Measurements from ENCODE around the gene VDAC1. TPM values are rescaled to one million over a fixed set of nuclear protein-coding genes. Genes with fewer than 3 reads are reported as not detected.
A peak's percentile ranks its signal among the peaks of the same experiment; 100 is the strongest.
"Not testable (repeated sequence)": the region's sequence is repeated elsewhere in the genome, so short reads cannot be mapped to it uniquely, and the experiment has no call there.

The VDAC1 gene
- total RNA-seq, 1 experiment from 2014 or later: 303 TPM

DNA sequence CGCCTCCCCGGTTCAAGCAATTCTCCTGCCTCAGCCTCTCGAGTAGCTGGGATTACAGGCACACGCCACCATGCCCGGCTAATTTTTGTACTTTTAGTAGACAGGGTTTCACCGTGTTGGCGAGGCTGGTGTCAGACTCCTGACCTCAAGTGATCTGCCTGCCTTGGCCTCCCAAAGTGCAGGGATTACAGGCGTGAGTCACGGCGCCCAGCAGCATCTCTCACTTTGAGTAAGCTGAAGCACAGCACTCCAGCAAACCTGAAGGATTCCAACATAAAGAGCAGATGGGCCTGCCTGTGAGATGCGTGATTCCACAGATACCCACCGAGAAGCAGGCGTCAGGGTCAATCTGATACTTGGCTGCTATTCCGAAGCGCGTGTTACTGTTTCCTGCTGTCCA, 29.2 kb downstream of the VDAC1 start:
- not testable (repeated sequence) for H3K9me3 ChIP-seq (ENCODE audit: low read length); H3K4me1 ChIP-seq (ENCODE audit: low read length); DNase-seq; H3K4me3 ChIP-seq (ENCODE audit: low read length); H3K27me3 ChIP-seq (ENCODE audit: low read length); H3K9me2 ChIP-seq (replicated peaks; ENCODE audit: insufficient read depth, low read length); H3K9ac ChIP-seq (ENCODE audit: low read length); H3K27ac ChIP-seq (ENCODE audit: low read length); H2AFZ ChIP-seq (ENCODE audit: low read length); H3K4me2 ChIP-seq (ENCODE audit: low read depth, low read length, poor library complexity, severe bottlenecking)
- Histone ChIP-seq H3K79me2 (ENCODE audit: low read length) (peaks cover 26% of the 10 kb centered on the region), H4K20me1 (ENCODE audit: insufficient read depth, low read depth, low read length) (peaks cover 11% of the 10 kb centered on the region), H3K36me3 (ENCODE audit: insufficient read depth, low read length) (peaks cover 52% of the 10 kb centered on the region)

DNA sequence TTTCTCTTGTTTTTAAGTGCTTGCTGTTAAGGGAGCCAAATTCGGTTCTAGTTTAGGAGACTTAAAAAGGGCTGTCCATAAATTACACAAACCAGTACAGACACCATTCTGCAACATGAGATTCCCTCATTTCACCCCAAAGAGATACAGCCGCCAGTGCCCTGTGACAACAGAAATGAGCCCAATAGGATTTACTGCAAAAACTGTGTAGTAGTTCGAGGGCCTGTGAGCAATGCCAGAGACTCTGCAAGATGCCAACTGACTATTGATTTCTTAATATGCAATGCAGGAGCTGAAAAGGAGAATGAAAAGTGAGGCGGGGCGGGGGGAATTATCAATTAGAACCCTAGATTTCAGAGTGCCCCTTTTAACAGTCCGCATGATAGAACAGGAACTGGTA, 30.6 kb downstream of the VDAC1 start:
- H3K27ac ChIP-seq (ENCODE audit: low read length): no peak overlapping the region
- no peak overlapping the region for H3K4me3 ChIP-seq (ENCODE audit: low read length)
- H3K79me2 ChIP-seq (ENCODE audit: low read length): peaks cover 18% of the 10 kb centered on the region
- no peaks in the 10 kb centered on the region for H3K9me2 ChIP-seq (replicated peaks; ENCODE audit: insufficient read depth, low read length)
- no peak overlapping the region for H3K4me2 ChIP-seq (ENCODE audit: low read depth, low read length, poor library complexity, severe bottlenecking)
- H3K27me3 ChIP-seq (ENCODE audit: low read length): no peaks in the 10 kb centered on the region
- H3K36me3 ChIP-seq (ENCODE audit: insufficient read depth, low read length): peaks cover 44% of the 10 kb centered on the region
- H3K9me3 ChIP-seq (ENCODE audit: low read length): no peaks in the 10 kb centered on the region
- H4K20me1 ChIP-seq (ENCODE audit: insufficient read depth, low read depth, low read length): peaks cover 4% of the 10 kb centered on the region; the same call in 1 of the 2 replicates
- no peak overlapping the region for H3K9ac ChIP-seq (ENCODE audit: low read length)
- no peak for DNase-seq
- peaks cover 23% of the 10 kb centered on the region for H3K4me1 ChIP-seq (ENCODE audit: low read length)
- H2AFZ ChIP-seq (ENCODE audit: low read length): no peak overlapping the region

DNA sequence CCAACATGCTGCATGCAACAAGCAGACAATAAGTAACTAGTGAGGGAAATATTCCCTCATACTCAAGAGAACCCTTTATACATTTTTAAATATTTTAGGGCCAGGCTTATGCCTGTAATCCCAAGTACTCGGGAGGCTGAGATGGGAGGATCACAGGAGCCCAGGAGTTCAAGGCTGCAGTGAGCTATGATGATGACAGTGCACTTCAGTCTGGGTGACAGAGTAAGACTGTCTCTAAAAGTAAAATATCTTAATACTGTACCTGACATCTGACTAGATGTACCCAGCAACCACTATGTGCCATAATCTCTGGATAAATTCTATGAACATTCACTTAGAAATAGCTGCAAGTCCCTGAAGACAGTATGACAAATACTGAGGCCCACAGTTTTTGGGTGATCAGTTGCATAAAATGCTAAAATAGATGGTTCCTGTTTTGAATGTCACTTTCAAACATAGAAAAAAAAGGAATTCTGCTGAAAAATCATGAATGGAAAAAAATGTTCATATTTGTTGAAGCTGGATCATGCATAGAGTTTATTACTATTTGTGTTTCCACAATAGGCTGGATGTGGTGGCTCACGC, 34.4 kb downstream of the VDAC1 start:
- H3K4me2 ChIP-seq (ENCODE audit: low read depth, low read length, poor library complexity, severe bottlenecking): peak overlapping the region; percentile 73

DNA sequence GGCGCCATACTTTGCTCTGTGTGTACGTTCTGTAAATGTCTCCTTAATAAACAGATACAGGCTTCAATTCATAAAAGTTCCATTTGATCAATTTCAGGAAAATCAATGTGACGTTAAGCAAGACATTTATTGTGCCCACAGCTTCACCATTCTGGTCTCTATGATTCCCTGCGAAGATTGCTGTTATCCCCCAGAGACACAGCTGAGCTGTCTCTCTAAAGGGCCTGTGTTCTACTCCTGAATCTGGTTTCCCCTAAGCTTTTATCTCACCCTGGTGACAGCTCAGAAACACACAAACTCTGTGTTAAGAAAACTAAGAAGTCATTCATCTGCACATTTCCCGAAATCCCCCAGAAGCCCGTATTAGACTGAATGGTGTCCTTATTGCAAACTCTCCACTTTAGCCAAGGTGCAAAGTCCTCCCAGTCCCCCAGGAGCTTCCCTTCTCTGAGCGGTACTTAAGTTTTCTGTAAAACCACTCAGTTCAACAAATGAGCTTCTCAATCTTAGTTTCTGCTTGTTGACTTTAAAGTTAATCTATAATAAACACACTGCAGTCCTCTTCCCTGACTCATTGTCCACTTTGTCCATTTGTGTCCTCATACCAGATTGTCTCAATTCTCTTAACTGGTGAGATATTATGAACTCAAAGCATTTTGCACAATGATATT, 35.0 kb downstream of the VDAC1 start:
- H3K27ac ChIP-seq (ENCODE audit: low read length): peak overlapping the region; percentile 64
- no peaks in the 10 kb centered on the region for H3K27me3 ChIP-seq (ENCODE audit: low read length)
- peak overlapping the region; percentile 73 for H3K4me2 ChIP-seq (ENCODE audit: low read depth, low read length, poor library complexity, severe bottlenecking)
- H3K9me2 ChIP-seq (replicated peaks; ENCODE audit: insufficient read depth, low read length): no peaks in the 10 kb centered on the region
- peak overlapping the region; percentile 88 for H3K9ac ChIP-seq (ENCODE audit: low read length)
- peaks cover 20% of the 10 kb centered on the region; the same call in 1 of the 2 replicates for H3K36me3 ChIP-seq (ENCODE audit: insufficient read depth, low read length)
- peak overlapping the region; percentile 94 for H3K4me3 ChIP-seq (ENCODE audit: low read length)
- H3K9me3 ChIP-seq (ENCODE audit: low read length): no peaks in the 10 kb centered on the region
- peaks cover 36% of the 10 kb centered on the region for H3K79me2 ChIP-seq (ENCODE audit: low read length)
- DNase-seq: peak; percentile 66
- H4K20me1 ChIP-seq (ENCODE audit: insufficient read depth, low read depth, low read length): no peaks in the 10 kb centered on the region
- no peak overlapping the region for H2AFZ ChIP-seq (ENCODE audit: low read length)
- H3K4me1 ChIP-seq (ENCODE audit: low read length): peaks cover 32% of the 10 kb centered on the region

More for the DNA sequence above, 34.4 kb downstream of the VDAC1 start:
- Histone ChIP-seq H4K20me1 (ENCODE audit: insufficient read depth, low read depth, low read length) (no peaks in the 10 kb centered on the region), H3K27ac (ENCODE audit: low read length) (peak overlapping the region; percentile 64), H3K27me3 (ENCODE audit: low read length) (no peaks in the 10 kb centered on the region), H3K79me2 (ENCODE audit: low read length) (peaks cover 30% of the 10 kb centered on the region), H3K9me2 (replicated peaks; ENCODE audit: insufficient read depth, low read length) (no peaks in the 10 kb centered on the region), H3K4me3 (ENCODE audit: low read length) (peak overlapping the region; percentile 94; the same call in 1 of the 2 replicates), H3K4me1 (ENCODE audit: low read length) (peaks cover 32% of the 10 kb centered on the region), H3K9me3 (ENCODE audit: low read length) (no peaks in the 10 kb centered on the region), H2AFZ (ENCODE audit: low read length) (no peak overlapping the region), H3K36me3 (ENCODE audit: insufficient read depth, low read length) (peaks cover 20% of the 10 kb centered on the region; the same call in 1 of the 2 replicates), H3K9ac (ENCODE audit: low read length) (0 out of 2 replicates have a peak overlapping the region, but pooled peaks have one; percentile 88)
- no peak for DNase-seq

DNA sequence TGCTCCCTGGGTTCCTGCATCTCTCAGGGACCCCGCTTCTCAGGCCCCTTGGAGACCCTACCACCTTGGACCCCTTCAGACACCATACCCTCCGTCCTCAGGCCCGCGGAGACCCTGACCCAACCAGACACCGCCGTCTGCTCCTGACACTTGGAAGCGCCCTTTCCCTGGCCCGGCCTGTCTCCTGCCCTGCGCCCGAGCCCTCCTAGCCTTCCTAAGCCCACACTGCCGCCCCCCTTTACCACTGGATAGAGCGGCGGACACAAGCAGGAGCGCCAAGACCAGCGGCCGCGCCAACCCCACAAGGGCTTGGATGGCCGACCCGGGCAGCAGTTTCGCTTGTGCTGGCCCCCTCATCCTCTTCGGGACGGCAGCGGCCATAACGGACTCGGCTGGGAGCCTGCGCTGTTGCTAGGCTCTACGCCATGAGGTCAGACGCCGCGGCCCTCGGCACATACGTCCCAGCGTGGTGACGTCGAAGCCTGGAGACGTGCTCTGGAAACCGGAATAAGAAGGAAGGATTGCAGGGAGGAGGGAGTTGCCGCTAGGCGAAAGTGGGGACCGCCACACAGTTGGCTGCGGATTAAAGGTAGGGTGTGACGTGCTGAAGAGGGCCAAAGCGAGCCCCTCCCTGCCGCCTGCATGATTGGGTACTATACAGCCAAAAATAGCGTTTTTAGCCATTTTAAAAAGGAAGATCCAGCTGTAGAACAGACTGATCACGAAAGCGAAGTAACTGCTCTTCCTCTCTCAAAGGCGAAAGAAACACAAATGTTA, 36.4 kb downstream of the VDAC1 start, which contains the start of gene C5orf15:
Gene C5orf15 (minus strand): TSS at position 422 of the 777 bp plus-strand sequence. CDS start 41 bp downstream, at position 381.
- peaks cover 50% of the 10 kb centered on the region for H3K79me2 ChIP-seq (ENCODE audit: low read length)

DNA sequence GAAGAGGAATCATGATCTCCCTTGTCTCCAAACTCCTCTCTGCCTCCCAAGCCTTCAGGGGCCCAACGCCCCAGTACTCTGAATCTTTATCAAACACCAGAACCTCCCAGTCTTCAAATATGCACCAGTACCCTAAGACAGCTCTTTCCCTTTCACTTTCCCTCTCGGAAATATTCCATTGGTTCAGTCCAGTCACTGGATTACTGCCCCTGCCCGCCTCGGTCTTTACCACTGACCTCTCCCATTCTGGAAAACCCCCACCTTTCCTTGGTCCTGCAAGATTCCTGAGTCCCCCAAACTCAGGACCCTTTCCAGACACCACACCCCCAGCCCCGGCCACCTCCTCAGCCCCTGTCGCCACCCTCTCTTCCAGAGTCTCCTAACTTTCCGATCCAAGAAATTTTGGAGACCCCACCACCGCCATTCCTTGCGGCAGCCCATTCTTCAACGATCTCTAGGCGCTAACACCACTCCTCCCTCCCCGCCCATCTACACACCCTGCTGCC, 37.0 kb downstream of the VDAC1 start:
- Histone ChIP-seq H2AFZ (ENCODE audit: low read length) (peak overlapping the region; percentile 38; the same call in 1 of the 2 replicates), H3K9ac (ENCODE audit: low read length) (peak overlapping the region; percentile 88), H3K4me1 (ENCODE audit: low read length) (peaks cover 32% of the 10 kb centered on the region), H3K27ac (ENCODE audit: low read length) (peak overlapping the region; percentile 42), H3K27me3 (ENCODE audit: low read length) (no peaks in the 10 kb centered on the region), H3K79me2 (ENCODE audit: low read length) (peaks cover 56% of the 10 kb centered on the region), H3K9me2 (replicated peaks; ENCODE audit: insufficient read depth, low read length) (no peaks in the 10 kb centered on the region), H3K4me2 (ENCODE audit: low read depth, low read length, poor library complexity, severe bottlenecking) (peak overlapping the region; percentile 73), H3K36me3 (ENCODE audit: insufficient read depth, low read length) (peaks cover 4% of the 10 kb centered on the region; the same call in 1 of the 2 replicates), H3K9me3 (ENCODE audit: low read length) (no peaks in the 10 kb centered on the region), H4K20me1 (ENCODE audit: insufficient read depth, low read depth, low read length) (no peaks in the 10 kb centered on the region), H3K4me3 (ENCODE audit: low read length) (peak overlapping the region; percentile 94)
- DNase-seq: peak; percentile 58

More for the DNA sequence above, 36.4 kb downstream of the VDAC1 start, which contains the start of gene C5orf15:
- peak within 1 kb of the TSS; percentile 94 for H3K4me3 ChIP-seq (ENCODE audit: low read length)
- no peaks in the 10 kb centered on the region for H3K27me3 ChIP-seq (ENCODE audit: low read length)
- peak within 1 kb of the TSS; percentile 38; the same call in 1 of the 2 replicates for H2AFZ ChIP-seq (ENCODE audit: low read length)
- peak within 1 kb of the TSS; percentile 64 for H3K27ac ChIP-seq (ENCODE audit: low read length)
- peaks cover 8% of the 10 kb centered on the region; the same call in 1 of the 2 replicates for H3K36me3 ChIP-seq (ENCODE audit: insufficient read depth, low read length)
- peak within 1 kb of the TSS; percentile 88 for H3K9ac ChIP-seq (ENCODE audit: low read length)
- peak within 1 kb of the TSS; percentile 73 for H3K4me2 ChIP-seq (ENCODE audit: low read depth, low read length, poor library complexity, severe bottlenecking)
- H4K20me1 ChIP-seq (ENCODE audit: insufficient read depth, low read depth, low read length): no peaks in the 10 kb centered on the region
- DNase-seq: peak; percentile 98
- no peaks in the 10 kb centered on the region for H3K9me2 ChIP-seq (replicated peaks; ENCODE audit: insufficient read depth, low read length)
- H3K4me1 ChIP-seq (ENCODE audit: low read length): peaks cover 32% of the 10 kb centered on the region
- no peaks in the 10 kb centered on the region for H3K9me3 ChIP-seq (ENCODE audit: low read length)

DNA sequence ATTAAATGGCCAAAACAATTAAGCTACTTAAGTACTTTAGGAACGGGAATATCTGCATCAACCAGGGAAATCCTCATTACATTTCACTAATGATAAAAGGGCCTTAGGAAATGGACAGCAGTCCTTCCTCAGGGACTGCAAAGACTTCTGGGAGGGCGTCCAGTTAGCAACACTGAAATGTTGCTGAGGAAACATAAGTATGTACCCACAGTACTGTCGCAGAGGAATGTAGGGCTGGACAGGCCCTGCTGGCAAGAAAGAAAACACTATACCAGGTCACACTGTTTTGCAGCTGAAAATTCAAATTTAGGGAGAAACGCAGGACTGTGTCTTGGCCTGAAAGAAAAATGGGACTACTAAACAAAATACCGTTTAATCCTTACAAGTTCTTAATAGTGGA, 37.7 kb downstream of the VDAC1 start:
- Histone ChIP-seq H3K27ac (ENCODE audit: low read length) (no peak overlapping the region), H3K36me3 (ENCODE audit: insufficient read depth, low read length) (peaks cover 4% of the 10 kb centered on the region; the same call in 1 of the 2 replicates), H3K27me3 (ENCODE audit: low read length) (no peaks in the 10 kb centered on the region), H3K9me2 (replicated peaks; ENCODE audit: insufficient read depth, low read length) (no peaks in the 10 kb centered on the region), H3K79me2 (ENCODE audit: low read length) (peaks cover 63% of the 10 kb centered on the region), H3K4me2 (ENCODE audit: low read depth, low read length, poor library complexity, severe bottlenecking) (peak overlapping the region; percentile 73), H3K4me1 (ENCODE audit: low read length) (peaks cover 37% of the 10 kb centered on the region), H3K9me3 (ENCODE audit: low read length) (no peaks in the 10 kb centered on the region), H4K20me1 (ENCODE audit: insufficient read depth, low read depth, low read length) (no peaks in the 10 kb centered on the region), H3K9ac (ENCODE audit: low read length) (peak overlapping the region; percentile 88), H3K4me3 (ENCODE audit: low read length) (peak overlapping the region; percentile 94), H2AFZ (ENCODE audit: low read length) (no peak overlapping the region)
- DNase-seq: no peak

All from Karpas-422 (cell line).